Ureter (tissue), 1 donor: ENCODE data around the gene GID4. TPM values are rescaled to one million over a fixed set of nuclear protein-coding genes. Genes with fewer than 3 reads are reported as not detected.

ENCODE experiments used
- DNase-seq: peaks from one replicate; pipeline ENCODE4 v3.0.0-alpha.2; 2020; ENCODE audit warnings: low spot score
- total RNA-seq: library from RNA; stranded (reverse); gene quantifications from one replicate; pipeline ENCODE4 v1.2.4, GENCODE V29; 2023
- donor health status: DM: yes; HTN: yes; CAD: no.

The GID4 gene
- total RNA-seq, 1 donor from 2014 or later = 12.4 TPM

DNA sequence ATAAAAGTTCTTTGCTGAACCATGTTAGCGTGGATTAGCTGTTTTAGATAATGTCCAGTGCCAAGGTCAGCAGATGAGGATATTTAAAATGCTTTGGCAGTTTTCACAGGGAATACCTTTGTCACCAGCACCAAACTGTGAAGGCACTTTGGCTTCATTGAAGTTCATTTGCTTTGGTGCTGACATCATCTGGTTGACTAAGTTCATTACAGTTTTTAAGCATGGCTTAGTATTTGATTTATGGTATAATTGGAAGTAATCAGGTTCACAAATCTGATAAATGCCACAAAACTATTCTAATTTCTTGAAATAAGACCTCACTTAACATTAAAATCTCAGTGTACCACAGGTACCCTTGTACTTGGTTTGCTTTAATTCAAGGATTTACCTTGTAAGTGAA is 4.3 kb downstream of the GID4 start:
- DNase-seq = no peak

DNA sequence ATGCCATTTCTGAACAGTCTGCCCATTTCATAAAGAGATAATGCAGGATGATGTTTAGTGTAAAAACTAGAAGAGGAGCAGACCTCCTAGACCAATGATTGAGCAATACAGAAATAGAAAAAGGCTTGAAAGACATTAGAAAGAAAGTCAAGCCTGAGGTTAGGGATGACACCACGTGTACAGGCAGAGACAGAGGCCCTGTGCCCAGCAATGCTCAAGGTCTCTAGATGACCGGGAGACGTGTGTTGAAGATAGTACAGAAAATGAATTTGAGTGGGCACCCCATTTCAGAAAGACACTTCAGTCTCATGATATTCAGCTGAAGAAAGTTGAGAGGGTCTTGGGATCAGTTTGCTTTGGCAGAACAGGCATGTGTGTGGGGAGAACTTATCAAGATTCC is 5.4 kb downstream of the GID4 start:
- no peak for DNase-seq

DNA sequence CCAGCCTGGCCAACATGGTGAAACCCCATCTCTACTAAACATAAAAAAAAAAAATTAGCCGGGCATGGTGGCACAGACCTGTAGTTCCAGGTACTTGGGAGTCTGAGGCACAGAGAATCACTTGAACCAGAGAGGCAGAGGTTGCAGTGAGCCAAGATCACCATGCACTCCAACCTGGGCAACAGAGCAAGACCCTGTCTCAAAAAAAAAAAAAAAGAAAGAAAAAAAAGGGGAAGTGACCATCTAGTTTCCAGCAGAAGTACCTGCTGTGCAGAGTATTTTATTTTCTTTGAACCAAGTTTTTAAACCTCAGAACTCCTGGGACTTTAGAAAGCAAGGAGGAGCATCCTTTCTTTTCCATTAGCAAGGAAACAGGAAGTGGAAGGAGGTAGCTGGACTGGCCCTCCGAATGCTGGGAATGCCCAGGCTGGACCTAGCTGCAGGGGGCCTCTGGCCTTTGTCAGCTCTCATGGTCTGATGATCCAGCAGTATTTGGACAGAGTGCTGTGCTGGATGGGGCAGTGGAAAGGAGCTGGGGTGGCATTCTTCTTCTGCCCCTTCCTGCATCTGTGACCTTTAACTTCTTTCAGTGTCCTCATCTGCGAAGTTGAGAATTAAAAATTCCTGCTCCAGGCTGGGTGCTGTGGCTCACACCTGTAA is 6.6 kb downstream of the GID4 start:
- no peak for DNase-seq

DNA sequence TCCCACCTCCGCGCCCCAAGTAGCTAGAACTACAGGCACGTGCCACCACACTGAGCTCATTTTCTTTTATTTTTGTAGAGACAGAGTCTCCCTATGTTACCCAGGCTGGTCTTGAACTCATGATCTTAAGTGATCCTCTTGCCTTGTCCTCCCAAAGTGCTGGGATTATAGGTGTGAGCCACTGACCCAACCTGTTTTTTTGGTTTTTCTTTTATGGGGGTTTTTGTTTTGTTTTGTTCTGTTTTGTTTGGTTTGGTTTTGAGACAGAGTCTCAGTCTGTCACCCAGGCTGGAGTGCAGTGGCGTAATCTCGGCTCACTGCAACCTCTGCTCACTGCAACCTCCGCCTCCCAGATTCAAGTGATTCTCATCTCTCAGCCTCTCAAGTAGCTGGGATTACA is 16.4 kb downstream of the GID4 start:
- no peak for DNase-seq

DNA sequence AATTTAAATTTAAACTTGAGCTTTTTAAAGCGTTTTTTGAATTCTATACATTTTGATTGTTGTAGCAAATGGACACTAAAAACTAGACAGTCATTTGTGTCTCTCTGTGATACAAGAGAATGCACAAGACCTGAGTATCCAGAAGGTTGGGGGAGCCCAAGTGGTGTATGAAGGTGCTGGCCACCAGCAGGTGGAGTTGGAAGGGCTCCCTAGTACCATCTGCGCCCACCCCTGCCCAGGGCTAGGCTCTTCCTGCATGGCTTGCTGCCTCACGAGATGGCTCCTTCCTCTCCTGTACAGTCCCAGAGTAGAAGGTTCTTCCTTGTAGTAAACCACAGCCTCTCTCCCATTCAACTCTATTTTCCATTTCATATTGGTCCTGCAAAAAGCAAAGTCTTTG is 17.0 kb downstream of the GID4 start:
- no peak for DNase-seq

DNA sequence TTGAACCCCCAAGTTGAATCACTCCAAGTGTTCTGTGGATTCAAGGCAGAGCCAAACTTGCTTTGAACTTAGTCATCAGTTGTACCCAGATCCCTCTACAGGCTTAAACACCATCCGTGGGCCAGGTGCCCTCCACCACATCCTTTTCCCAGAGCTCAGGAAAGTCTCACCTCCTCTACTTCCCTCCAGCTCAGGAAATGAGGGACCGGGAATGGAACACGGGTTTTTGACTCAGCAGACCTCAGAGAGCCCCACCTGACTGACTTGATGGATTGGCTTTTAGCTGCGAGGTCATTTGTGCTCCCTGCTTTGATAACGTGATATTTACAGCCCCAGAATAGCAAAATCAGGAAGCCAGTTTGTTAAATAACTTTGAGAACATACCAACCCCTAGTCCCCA is 20.1 kb downstream of the GID4 start:
- no peak for DNase-seq

DNA sequence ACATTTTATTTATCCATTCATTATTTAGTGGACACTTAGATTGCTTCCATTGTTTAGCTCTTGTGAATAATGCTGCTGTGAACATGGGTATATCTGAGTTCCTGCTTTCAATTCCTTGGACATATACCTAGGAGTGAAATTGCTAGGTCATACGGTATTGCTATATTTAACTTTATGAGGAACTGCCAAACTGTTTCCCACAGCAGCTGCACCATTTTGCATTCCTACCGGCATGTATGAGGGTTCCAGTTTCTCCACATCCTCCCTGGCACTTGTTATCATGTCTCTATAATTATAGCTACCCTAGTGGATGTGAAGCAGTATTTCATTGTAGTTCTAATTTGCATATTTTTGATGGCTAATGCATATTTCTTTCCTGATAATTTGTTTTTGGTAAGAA is 24.8 kb downstream of the GID4 start:
- no peak for DNase-seq

DNA sequence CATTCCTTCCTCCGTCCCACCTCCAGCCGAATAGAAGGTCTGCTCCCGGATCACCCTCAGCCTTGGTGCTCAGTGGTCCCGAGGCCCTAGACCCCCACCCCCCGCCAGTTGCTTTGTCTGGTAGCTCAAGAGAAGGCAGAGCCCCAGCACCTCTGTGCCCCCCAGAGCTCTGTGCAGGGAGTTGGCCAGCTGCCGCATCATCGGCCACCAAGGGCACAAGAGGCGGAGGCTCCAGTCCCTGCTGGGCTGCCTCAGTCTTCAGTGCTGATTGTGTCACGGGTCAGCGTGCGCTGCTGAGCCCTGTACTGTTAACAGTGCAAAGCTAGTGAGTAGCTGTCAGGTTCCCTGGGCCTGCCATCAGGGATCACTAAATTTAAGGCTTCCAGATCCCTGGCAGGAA is 26.3 kb downstream of the GID4 start:
- DNase-seq = no peak

DNA sequence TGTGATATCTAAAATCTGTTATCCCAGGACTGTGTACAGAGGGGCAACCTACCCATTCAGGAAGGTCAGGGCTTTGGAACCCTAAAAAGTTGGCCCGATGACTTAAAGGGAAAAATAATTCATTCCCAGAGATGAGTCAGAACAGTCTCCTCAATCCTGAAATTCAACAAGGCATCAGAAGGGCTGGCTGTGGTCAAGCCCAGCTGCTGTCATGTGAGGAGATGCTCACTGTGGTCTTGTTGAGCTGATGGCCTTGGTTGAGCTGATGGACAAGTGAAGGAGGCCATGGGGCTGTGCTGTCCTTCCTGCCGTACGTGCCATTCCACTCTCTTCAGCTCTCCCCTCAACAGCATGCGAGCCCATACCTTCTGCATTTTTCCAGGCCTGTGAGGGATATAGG is 27.7 kb downstream of the GID4 start:
- DNase-seq = no peak

DNA sequence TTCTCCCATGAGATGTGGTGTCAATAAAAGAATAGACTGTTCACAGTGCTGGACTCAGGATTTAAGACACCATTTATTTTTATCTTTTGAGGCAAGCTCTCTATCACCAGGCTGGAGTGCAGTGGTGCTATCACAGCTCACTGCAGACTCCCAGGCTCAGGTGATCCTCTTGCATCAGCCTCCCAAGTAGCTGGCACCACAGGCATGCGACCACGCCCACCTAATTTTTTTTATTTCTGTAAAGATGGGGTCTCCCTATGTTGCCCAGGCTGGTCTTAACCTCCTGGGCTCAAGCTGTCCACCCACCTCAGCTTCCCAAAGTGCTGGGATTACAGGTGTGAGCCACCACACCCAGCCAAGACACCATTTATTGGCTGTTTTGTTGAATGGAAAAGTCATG is 29.9 kb downstream of the GID4 start:
- DNase-seq = no peak

DNA sequence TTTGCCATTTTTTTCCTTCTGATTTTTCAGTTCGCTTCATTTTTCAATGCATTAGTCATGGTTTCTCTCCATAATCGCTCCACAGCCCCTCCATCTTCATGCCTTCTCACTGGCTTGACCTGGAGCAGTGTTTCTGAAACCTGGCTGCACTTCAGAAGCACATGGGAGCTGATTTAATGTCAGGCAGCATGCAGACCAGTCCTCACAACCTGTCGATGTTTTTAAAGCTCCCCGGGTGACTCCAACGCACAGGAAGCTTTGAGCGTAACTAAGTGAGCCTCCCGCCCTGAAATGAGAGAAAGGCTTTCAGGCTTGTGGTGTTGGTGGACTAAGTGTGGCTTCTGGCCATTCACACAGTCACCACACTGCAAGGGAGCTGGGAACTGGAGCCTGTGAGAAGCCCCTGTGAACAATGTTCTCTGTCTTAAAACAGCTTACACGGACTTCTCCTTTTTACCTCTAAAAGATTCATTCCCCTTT is 31.7 kb downstream of the GID4 start:
- no peak for DNase-seq

DNA sequence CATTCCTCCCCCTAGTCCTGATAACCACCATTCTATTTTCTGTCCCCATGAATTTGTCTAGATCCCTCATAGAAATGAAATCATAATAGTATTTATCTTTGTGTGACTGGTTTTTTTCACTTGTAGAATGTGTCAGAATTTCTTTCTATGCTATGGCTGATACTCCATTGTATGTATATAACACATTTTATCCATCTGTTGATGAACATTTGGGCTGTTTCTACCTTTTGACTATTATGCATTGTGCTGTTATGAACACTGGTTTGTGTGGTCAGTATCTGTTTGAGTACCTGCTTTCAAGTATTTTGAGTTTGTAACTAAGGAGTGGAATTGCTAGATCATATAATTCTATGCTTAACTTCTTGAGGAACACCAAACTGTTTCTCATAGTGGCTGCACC is 32.5 kb downstream of the GID4 start:
- no peak for DNase-seq

DNA sequence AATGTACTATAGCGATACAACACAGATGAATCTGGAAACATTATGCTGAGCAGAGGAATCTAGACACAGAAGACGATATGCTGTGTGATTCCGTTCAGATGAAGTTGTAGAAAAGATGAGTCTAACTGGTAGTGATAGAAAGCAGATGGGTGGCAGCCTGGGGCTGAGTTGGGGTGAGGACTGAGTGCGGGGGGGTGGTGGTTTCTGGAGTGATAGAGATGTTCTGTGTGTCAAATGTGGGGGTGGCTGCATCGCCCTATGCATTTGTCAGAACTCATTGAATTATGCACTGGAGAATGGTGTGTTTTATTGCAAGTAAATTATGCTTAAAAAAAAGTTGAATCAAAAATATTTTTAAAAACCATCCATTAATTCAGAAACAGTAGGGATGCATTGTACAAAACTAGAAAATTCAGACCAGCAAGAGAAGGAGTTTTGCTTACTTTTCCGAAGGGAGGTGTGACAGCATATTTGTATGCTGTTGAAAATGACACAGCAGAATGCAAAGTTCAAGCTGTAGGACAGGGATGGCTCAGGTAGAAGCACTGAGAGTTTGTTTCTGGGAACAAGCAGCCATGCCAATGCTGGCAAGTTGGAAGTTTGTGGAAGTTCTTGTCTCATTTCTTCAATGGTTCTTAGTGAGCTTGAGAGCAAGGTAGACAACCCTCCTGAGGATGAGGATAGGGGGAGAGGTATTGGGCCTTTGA is 35.5 kb downstream of the GID4 start:
- DNase-seq = no peak

DNA sequence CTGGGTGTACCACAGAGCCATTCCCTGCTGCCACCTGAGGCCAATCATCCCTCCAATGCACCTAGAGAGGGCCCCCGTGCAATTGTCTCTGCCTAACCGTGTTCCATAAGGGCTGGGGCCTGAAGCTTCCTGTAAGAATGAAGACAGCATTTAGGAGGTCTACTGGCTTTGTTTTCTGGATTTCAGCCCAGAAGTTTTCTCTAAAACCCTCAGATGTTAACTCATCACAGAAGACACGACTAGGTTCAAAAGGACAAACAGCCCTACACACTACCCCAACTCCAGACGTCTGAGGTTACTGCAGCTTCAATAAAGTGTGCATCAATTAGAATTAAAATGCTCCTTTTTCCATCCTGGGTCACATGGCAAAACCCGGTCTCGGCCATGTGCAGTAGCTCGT is 37.7 kb downstream of the GID4 start:
- DNase-seq = no peak

DNA sequence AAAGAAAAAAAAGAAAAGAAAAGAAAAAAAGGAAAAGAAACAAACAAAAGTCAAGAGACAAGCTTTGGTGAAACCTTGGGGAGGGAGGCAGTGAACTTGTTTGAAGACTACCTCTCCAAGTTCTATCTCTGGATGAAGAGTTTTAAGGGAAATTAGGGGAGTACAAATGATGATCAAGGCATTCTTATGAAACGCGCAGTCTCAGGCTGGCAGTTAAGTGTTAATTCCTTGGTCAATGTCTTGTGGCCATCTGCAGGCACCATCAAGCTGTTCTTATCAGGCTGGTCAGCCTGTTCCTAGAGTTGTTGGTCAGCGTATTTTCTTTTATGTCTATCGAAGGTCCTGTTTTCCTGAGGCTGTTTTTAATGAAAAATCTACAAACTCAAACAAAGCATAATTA is 40.3 kb downstream of the GID4 start:
- no peak for DNase-seq

DNA sequence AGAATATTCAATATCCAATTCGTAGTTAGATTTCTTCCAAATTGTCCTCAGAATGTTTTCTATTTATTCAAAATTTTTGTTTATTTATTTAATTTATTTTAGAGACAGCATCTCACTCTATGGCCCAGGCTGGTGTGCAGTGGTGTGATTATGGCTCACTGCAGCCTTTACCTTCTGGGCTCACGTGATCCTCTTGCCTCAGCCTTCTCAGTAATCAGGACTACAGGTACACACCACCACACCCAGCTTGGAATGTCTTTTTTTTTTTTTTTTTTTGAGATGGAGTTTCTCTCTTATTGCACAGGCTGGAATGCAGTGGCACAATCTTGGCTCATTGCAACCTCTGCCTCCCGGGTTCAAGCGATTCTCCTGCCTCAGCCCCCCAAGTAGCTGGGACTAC is 45.0 kb downstream of the GID4 start:
- no peak for DNase-seq

DNA sequence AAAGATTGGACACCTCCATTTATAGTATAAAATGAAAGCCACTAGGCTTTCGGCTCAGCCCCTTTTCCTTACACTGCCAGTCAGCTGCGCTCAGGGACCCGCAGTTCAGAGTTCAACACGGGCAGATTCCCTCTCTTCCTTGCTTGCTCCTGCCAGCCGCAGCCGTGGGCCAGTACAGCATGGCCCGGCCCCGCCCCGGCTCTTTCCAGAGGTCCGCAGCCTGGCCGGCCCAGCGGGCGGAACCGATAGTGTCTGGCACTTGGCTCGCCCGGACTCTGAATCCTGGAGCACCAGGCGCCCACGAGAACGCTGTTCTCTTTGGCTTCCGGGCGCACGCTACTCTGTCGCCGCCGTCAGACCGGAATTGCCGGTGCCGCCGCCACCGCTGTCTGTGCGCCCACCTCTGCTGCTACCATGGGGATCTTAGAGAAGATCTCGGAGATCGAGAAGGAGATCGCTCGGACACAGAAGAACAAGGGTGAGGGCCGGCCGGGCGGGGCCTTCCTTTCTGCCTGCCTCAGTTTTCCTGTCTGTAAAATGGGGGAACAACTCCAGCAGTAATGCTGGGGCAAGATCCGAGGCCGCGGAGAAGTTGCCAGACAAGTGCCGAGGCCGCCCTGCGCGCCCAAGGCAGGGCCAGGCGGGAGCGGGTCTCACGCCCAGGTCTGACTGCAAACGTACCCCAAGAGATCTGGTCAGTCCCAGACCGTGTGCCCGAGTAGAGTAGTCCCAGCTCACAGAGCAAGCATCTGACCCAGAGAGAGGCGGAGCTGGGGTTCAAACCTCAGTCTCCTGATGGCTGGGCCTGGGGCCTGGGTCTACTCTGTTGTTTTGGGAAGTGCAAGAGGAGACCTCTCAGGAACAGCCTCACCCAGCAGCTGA is 48.6 kb downstream of the GID4 start, which contains the start of gene DRG2:
Gene DRG2, plus strand, starts transcription at position 339 of the 882 bp plus-strand sequence. Its CDS starts 76 bp downstream, at position 415.
- peak; percentile 93 for DNase-seq

DNA sequence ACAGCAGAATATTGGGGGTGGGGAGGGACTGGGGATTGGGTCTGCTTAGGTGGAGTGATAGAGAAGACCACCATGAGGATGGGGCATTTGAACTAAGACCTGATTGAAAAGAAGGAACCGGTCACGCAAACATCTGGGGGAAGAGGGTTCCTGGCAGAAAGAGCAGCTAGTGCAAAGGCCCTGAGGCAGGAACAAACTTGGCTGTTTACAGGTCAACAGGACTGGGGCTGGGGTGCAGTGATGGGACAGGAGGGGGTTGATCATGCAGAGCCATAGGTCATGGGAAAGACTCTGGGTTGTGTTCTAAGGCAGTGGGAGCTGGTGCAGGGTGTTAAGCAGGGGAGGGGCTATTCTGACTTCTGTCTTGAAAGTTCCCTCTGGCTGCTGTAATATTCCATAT is 50.4 kb downstream of the GID4 start:
- DNase-seq = no peak

DNA sequence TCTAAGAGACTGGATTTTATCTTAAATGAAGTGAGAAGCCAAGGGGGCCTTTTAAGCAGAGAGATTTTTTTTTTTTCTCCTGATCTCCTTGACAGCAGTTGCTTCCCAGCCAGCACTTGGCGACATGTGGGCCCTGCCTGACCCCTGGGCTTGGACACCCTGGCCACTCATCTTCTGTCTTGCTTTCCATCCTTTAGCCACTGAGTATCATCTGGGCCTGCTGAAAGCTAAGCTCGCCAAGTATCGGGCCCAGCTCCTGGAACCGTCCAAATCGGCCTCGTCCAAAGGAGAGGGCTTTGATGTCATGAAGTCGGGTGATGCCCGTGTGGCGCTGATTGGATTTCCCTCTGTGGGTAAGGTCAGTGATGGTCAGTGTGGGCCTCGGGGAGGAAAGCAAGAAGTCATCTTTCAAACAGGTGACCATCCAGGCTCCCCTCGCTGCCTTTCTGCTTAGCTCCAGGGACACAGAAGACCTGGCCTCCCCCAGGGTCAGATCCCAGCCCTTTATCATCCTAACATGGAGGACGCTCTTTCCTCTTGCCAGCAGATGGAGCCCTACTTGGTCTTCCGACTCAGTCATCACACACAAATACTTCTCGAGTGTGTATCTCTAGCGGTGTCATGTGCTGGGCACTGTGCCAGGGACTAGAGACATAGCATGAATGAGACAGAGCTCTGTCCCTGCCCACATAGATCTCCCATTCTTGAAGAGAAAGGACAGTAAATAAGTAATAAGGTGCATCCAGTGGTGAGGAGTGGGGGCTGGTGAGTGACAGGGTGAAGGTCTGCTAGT is 54.6 kb downstream of the GID4 start:
- no peak for DNase-seq

DNA sequence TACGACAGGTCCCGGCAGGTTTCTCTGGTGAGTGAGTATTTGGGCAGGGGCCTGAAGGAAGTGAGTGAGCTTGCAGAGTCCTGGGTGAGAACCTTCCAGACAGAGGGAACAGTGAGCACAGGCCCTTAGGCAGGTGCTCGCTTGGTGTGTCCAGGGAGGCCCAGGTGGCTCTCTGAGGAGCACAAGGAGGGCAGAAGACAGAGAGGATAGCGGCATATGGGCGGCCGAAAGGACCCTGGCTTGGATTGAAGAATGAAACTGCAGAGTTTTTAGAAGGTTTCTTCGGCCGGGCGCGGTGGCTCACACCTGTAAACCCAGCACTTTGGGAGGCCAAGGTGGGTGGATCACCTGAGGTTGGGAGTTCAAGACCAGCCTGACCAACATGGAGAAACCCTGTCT is 55.2 kb downstream of the GID4 start:
- no peak for DNase-seq

DNA sequence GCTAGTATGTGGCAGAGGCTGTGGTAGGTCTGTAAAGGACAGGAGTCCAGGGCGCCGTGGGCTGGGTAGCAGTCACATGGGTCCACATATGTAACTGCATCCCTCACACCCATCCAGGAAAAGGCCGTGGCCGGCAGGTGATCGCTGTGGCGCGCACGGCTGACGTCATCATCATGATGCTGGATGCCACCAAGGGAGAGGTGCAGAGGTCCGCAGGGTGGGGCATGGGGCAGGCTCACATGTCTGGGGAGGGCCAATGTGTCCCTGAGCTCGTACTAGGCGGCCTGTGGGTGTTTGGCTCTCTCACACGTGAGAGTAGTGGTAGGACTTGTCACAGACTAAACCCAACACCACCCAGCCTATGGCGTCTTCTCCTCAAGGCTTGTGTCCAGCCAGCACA is 60.3 kb downstream of the GID4 start:
- DNase-seq = no peak

DNA sequence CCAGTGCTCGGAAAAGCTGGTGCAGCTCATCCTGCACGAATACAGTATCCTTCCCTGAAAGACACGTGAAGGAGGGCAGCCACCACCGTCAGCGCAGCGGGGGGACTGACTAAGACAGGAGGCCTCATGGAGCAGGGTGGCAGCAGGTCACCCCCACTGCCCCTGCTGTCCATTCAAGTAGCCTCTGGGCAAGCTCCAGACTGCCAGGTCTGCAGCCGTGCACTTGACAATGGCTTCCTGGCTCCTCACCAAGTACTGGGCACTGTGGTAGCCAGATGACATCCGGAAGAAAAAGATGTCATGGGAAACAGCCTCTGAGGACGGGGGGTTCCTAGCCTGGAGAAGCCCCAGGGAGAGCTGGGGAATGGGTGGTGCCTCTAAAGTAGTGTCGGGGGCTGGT is 61.4 kb downstream of the GID4 start:
- no peak for DNase-seq
